Gastroesophageal sphincter (tissue), 3 donors: ENCODE measurements around the gene GTF2IRD1.

Experiments used
- CTCF ChIP-seq, 4 experiments: fragments of 200-600 bp in 2 of 4; fragments of 450-650 bp in 2 of 4; sonication (generic) in 1 of 4; IDR thresholded peaks; one replicate each; pipeline ENCODE4 v1.5.1; 2017 to 2019; ENCODE audit warnings: antibody characterized with exemption in 4 of 4, mild to moderate bottlenecking in 2 of 4, moderate library complexity in 2 of 4
- POLR2A ChIP-seq, 2 donors: fragments of 450-650 bp; IDR thresholded peaks; one replicate each; pipeline ENCODE4 v1.6.1; 2017; ENCODE audit warnings: antibody characterized with exemption in 2 of 2, mild to moderate bottlenecking in 2 of 2, moderate library complexity in 1 of 2
- POLR2AphosphoS5 ChIP-seq: sonication (generic); formaldehyde crosslinking; IDR thresholded peaks from one replicate; pipeline ENCODE4 v1.6.1; 2017; ENCODE audit warnings: antibody characterized with exemption

GRCh38 chr7:74515276-74515675, 61.6 kb downstream of the GTF2IRD1 start:
- TF ChIP-seq CTCF (IDR thresholded peaks at IDR 0.05): no peak
- no peak for TF ChIP-seq POLR2AphosphoS5
- no peak for TF ChIP-seq POLR2A (IDR thresholded peaks at IDR 0.05)
